Measurements from ENCODE around the gene HIF3A.
"Not testable (repeated sequence)": the region's sequence is repeated elsewhere in the genome, so short reads cannot be mapped to it uniquely, and the experiment has no call there.

Gene HIF3A

GRCh38 chr19:46296722-46297461 is at the start of gene HIF3A:
Gene HIF3A (plus strand): TSS chr19:46297042. CDS start chr19:46297077, 35 bp downstream.
- DNase-seq: peak; percentile 90

GRCh38 chr19:46250076-46250735 is 46.6 kb upstream of the HIF3A start:
- DNase-seq: no peak

GRCh38 chr19:46251416-46251815 is 45.4 kb upstream of the HIF3A start:
- DNase-seq: no peak

GRCh38 chr19:46254776-46255175 is 42.1 kb upstream of the HIF3A start:
- no peak for DNase-seq

GRCh38 chr19:46256855-46257254 is 40.0 kb upstream of the HIF3A start:
- DNase-seq: no peak

- DNase-seq: not testable (repeated sequence)
Observed at GRCh38 chr19:46261501-46261900, 35.3 kb upstream of the HIF3A start.

- DNase-seq: peak; percentile 17
Observed at GRCh38 chr19:46262684-46263296, 34.1 kb upstream of the HIF3A start.

GRCh38 chr19:46264801-46265200 is 32.0 kb upstream of the HIF3A start:
- DNase-seq: not testable (repeated sequence)

- peak; percentile 71 for DNase-seq
Observed at GRCh38 chr19:46265217-46265828, 31.5 kb upstream of the HIF3A start.

GRCh38 chr19:46269101-46269500 is 27.7 kb upstream of the HIF3A start:
- DNase-seq: no peak

- no peak for DNase-seq
Observed at GRCh38 chr19:46270521-46271256, 26.2 kb upstream of the HIF3A start.

- DNase-seq: no peak
Observed at GRCh38 chr19:46271481-46272197, 25.2 kb upstream of the HIF3A start.

- DNase-seq: not testable (repeated sequence)
Observed at GRCh38 chr19:46273931-46274330, 22.9 kb upstream of the HIF3A start.

GRCh38 chr19:46279177-46279576 is 17.7 kb upstream of the HIF3A start:
- no peak for DNase-seq

GRCh38 chr19:46283771-46284170 is 13.1 kb upstream of the HIF3A start:
- no peak for DNase-seq

GRCh38 chr19:46284635-46285034 is 12.2 kb upstream of the HIF3A start:
- DNase-seq: no peak

- no peak for DNase-seq
Observed at GRCh38 chr19:46287585-46287984, 9.3 kb upstream of the HIF3A start.

GRCh38 chr19:46288896-46289588 is 7.8 kb upstream of the HIF3A start:
- DNase-seq: no peak

- DNase-seq: no peak
Observed at GRCh38 chr19:46289724-46290619, 6.9 kb upstream of the HIF3A start.

- DNase-seq: no peak
Observed at GRCh38 chr19:46291829-46292228, 5.0 kb upstream of the HIF3A start.

Data from NCI-H2227 treated with DMSO at 0.1 percent for 48 hours (cell line).